Measurements from ENCODE around the gene MYO1D.
"Not testable (repeated sequence)": the region's sequence is repeated elsewhere in the genome, so short reads cannot be mapped to it uniquely, and the experiment has no call there.

Gene MYO1D

GRCh38 chr17:32529604-32530003, 347.3 kb downstream of the MYO1D start:
- DNase-seq (ENCODE audit: low spot score): no peak

- DNase-seq (ENCODE audit: low spot score): no peak
Measured at GRCh38 chr17:32528825-32529224, 348.1 kb downstream of the MYO1D start.

GRCh38 chr17:32527146-32527545, 349.8 kb downstream of the MYO1D start:
- DNase-seq (ENCODE audit: low spot score): no peak

- no peak for DNase-seq (ENCODE audit: low spot score)
Measured at GRCh38 chr17:32525122-32525521, 351.8 kb downstream of the MYO1D start.

- not testable (repeated sequence) for DNase-seq (ENCODE audit: low spot score)
Measured at GRCh38 chr17:32524553-32524880, 352.4 kb downstream of the MYO1D start.

GRCh38 chr17:32523827-32524552, 352.9 kb downstream of the MYO1D start:
- no peak for DNase-seq (ENCODE audit: low spot score)

GRCh38 chr17:32523017-32523680, 353.8 kb downstream of the MYO1D start:
- no peak for DNase-seq (ENCODE audit: low spot score)

- DNase-seq (ENCODE audit: low spot score): no peak
Measured at GRCh38 chr17:32520737-32521404, 356.1 kb downstream of the MYO1D start.

GRCh38 chr17:32520104-32520701, 356.7 kb downstream of the MYO1D start:
- DNase-seq (ENCODE audit: low spot score): no peak

GRCh38 chr17:32519228-32520103, 357.5 kb downstream of the MYO1D start:
- DNase-seq (ENCODE audit: low spot score): no peak

- no peak for DNase-seq (ENCODE audit: low spot score)
Measured at GRCh38 chr17:32518646-32519227, 358.2 kb downstream of the MYO1D start.

GRCh38 chr17:32517982-32518381, 358.9 kb downstream of the MYO1D start:
- no peak for DNase-seq (ENCODE audit: low spot score)

GRCh38 chr17:32516940-32517701, 359.8 kb downstream of the MYO1D start:
- no peak for DNase-seq (ENCODE audit: low spot score)

- no peak for DNase-seq (ENCODE audit: low spot score)
Measured at GRCh38 chr17:32516450-32516849, 360.5 kb downstream of the MYO1D start.

- DNase-seq (ENCODE audit: low spot score): no peak
Measured at GRCh38 chr17:32515677-32516383, 361.1 kb downstream of the MYO1D start.

- DNase-seq (ENCODE audit: low spot score): no peak
Measured at GRCh38 chr17:32514606-32515005, 362.3 kb downstream of the MYO1D start.

GRCh38 chr17:32513579-32513978, 363.3 kb downstream of the MYO1D start:
- no peak for DNase-seq (ENCODE audit: low spot score)

GRCh38 chr17:32512328-32512727, 364.6 kb downstream of the MYO1D start:
- DNase-seq (ENCODE audit: low spot score): no peak

- no peak for DNase-seq (ENCODE audit: low spot score)
Measured at GRCh38 chr17:32510466-32510865, 366.5 kb downstream of the MYO1D start.

GRCh38 chr17:32508926-32509325, 368.0 kb downstream of the MYO1D start:
- DNase-seq (ENCODE audit: low spot score): no peak
